ENCODE measurements around the gene PPP1R36. TPM values are rescaled to one million over a fixed set of nuclear protein-coding genes. Genes with fewer than 3 reads are reported as not detected.

Gene PPP1R36
- total and polyA plus RNA-seq, 2 experiments from 2014 or later = 0.23 TPM; not detected in 1

- DNase-seq (ENCODE audit: low spot score) = no peak
- H3K4me3 ChIP-seq = no peak overlapping the region
- H2AFZ ChIP-seq = no peak overlapping the region
- H3K79me2 ChIP-seq = no peaks in the 10 kb centered on the region
- H3K27ac ChIP-seq = no peak overlapping the region
- H3K4me2 ChIP-seq = no peak overlapping the region
- no peaks in the 10 kb centered on the region for H4K20me1 ChIP-seq (ENCODE audit: insufficient read depth, poor library complexity, severe bottlenecking)
- TF ChIP-seq CTCF (IDR thresholded peaks at IDR 0.05; ENCODE audit: poor library complexity) (no peak), EZH2phosphoT487 (IDR thresholded peaks at IDR 0.05; ENCODE audit: low read depth, severe bottlenecking, unreplicated experiment) (no peak), EZH2 (IDR thresholded peaks at IDR 0.05; ENCODE audit: borderline replicate concordance) (no peak)
- H3K9me3 ChIP-seq (ENCODE audit: low read depth) = no peaks in the 10 kb centered on the region
- no peaks in the 10 kb centered on the region for H3K27me3 ChIP-seq
- H3K36me3 ChIP-seq (replicated peaks; ENCODE audit: insufficient read depth, low read depth) = no peaks in the 10 kb centered on the region
- H3K9me2 ChIP-seq (replicated peaks; ENCODE audit: insufficient read depth) = no peaks in the 10 kb centered on the region
- peaks cover 5% of the 10 kb centered on the region for H3K4me1 ChIP-seq (ENCODE audit: insufficient read depth)
- 78% methylated on average over 9 of the region's 9 CpGs for WGBS (ENCODE audit: low lambda C conversion rate, missing lambda C conversion rate)
Measured at GRCh38 chr14:64605926-64606685, 56.3 kb downstream of the PPP1R36 start.

GRCh38 chr14:64610049-64610746 lies 60.4 kb downstream of the PPP1R36 start:
- Histone ChIP-seq H3K4me1 (ENCODE audit: insufficient read depth) (peaks cover 20% of the 10 kb centered on the region), H3K36me3 (replicated peaks; ENCODE audit: insufficient read depth, low read depth) (no peaks in the 10 kb centered on the region), H4K20me1 (ENCODE audit: insufficient read depth, poor library complexity, severe bottlenecking) (no peaks in the 10 kb centered on the region), H3K9me2 (replicated peaks; ENCODE audit: insufficient read depth) (no peaks in the 10 kb centered on the region), H3K27ac (no peak overlapping the region), H3K4me2 (no peak overlapping the region), H3K4me3 (no peak overlapping the region), H3K79me2 (no peaks in the 10 kb centered on the region), H2AFZ (no peak overlapping the region), H3K9me3 (ENCODE audit: low read depth) (no peaks in the 10 kb centered on the region), H3K27me3 (no peaks in the 10 kb centered on the region)
- 90% methylated on average over 5 of the region's 5 CpGs for WGBS (ENCODE audit: low lambda C conversion rate, missing lambda C conversion rate)
- DNase-seq (ENCODE audit: low spot score) = no peak
- no peak for TF ChIP-seq EZH2 (IDR thresholded peaks at IDR 0.05; ENCODE audit: borderline replicate concordance)
- TF ChIP-seq EZH2phosphoT487 (IDR thresholded peaks at IDR 0.05; ENCODE audit: low read depth, severe bottlenecking, unreplicated experiment) = no peak
- TF ChIP-seq CTCF (IDR thresholded peaks at IDR 0.05; ENCODE audit: poor library complexity) = no peak

GRCh38 chr14:64611358-64612020 lies 61.7 kb downstream of the PPP1R36 start:
- Histone ChIP-seq H3K9me2 (replicated peaks; ENCODE audit: insufficient read depth) (no peaks in the 10 kb centered on the region), H2AFZ (no peak overlapping the region)

More at GRCh38 chr14:64611358-64612020, 61.7 kb downstream of the PPP1R36 start:
- H3K4me3 ChIP-seq = no peak overlapping the region
- H3K27me3 ChIP-seq = no peaks in the 10 kb centered on the region
- DNase-seq (ENCODE audit: low spot score) = no peak
- no peaks in the 10 kb centered on the region for H4K20me1 ChIP-seq (ENCODE audit: insufficient read depth, poor library complexity, severe bottlenecking)
- WGBS (ENCODE audit: low lambda C conversion rate, missing lambda C conversion rate) = 41% methylated on average over 1 of the region's 1 CpG
- TF ChIP-seq EZH2phosphoT487 (IDR thresholded peaks at IDR 0.05; ENCODE audit: low read depth, severe bottlenecking, unreplicated experiment) = no peak
- TF ChIP-seq CTCF (IDR thresholded peaks at IDR 0.05; ENCODE audit: poor library complexity) = no peak
- TF ChIP-seq EZH2 (IDR thresholded peaks at IDR 0.05; ENCODE audit: borderline replicate concordance) = no peak
- peak overlapping the region; percentile 62 for H3K27ac ChIP-seq
- H3K4me1 ChIP-seq (ENCODE audit: insufficient read depth) = peaks cover 20% of the 10 kb centered on the region
- H3K79me2 ChIP-seq = no peaks in the 10 kb centered on the region
- H3K36me3 ChIP-seq (replicated peaks; ENCODE audit: insufficient read depth, low read depth) = no peaks in the 10 kb centered on the region
- H3K4me2 ChIP-seq = no peak overlapping the region
- no peaks in the 10 kb centered on the region for H3K9me3 ChIP-seq (ENCODE audit: low read depth)
